CD4-positive, CD25-positive, alpha-beta regulatory T cell (primary cell): ENCODE data around the gene PTPRT. TPM values are rescaled to one million over a fixed set of nuclear protein-coding genes. Genes with fewer than 3 reads are reported as not detected.

Source experiments
- ATAC-seq, 2 donors: fragments of 150-1000 bp; cut with Tn5 transposase; one replicate each; pipeline ENCODE4 v1.10.0; 2021; ENCODE audit warnings: low read depth in 2 of 2, moderate number of reproducible peaks in 2 of 2, moderate library complexity in 1 of 2
- DNase-seq, 3 donors: peaks; one replicate each; pipeline versions ENCODE4 v3.0.0 to v3.0.0-alpha.2; 2012 to 2022; ENCODE audit warnings: mixed read lengths in 1 of 3
- H3K27ac ChIP-seq: one replicate; pipeline ENCODE4 v1.7.0; 2013; ENCODE audit warnings: mild to moderate bottlenecking, low read length; ENCODE audit not compliant: insufficient read depth, poor library complexity, severe bottlenecking
- H3K27me3 ChIP-seq: one replicate; pipeline ENCODE4 v1.7.0; 2013; ENCODE audit warnings: low read length; ENCODE audit not compliant: control insufficient read depth, insufficient read depth
- H3K36me3 ChIP-seq: one replicate; pipeline ENCODE4 v1.7.0; 2013; ENCODE audit warnings: mild to moderate bottlenecking, low read length, moderate library complexity; ENCODE audit not compliant: control insufficient read depth, insufficient read depth
- H3K4me1 ChIP-seq: 2 replicates; pipeline ENCODE4 v1.7.0; 2013; ENCODE audit warnings: mild to moderate bottlenecking, low read length; ENCODE audit not compliant: insufficient read depth, control insufficient read depth, poor library complexity, severe bottlenecking
- H3K4me3 ChIP-seq: one replicate; pipeline ENCODE4 v1.7.0; 2013; ENCODE audit warnings: low read depth, mild to moderate bottlenecking, low read length, moderate library complexity
- H3K9me3 ChIP-seq, 2 experiments: 1 replicate in 1 of 2; 2 replicates in 1 of 2; pipeline ENCODE4 v1.7.0; 2013; ENCODE audit warnings: low read length in 2 of 2, mild to moderate bottlenecking in 1 of 2, moderate library complexity in 1 of 2; ENCODE audit not compliant: control insufficient read depth in 2 of 2
- H3K27ac Mint-ChIP-seq, 3 donors: one replicate each; pipeline ENCODE4 v1.8.0; 2020 to 2022; ENCODE audit warnings: mild to moderate bottlenecking in 3 of 3, mixed read lengths in 3 of 3, moderate library complexity in 2 of 3
- H3K27me3 Mint-ChIP-seq: one replicate; pipeline ENCODE4 v1.8.0; 2022; ENCODE audit warnings: mild to moderate bottlenecking, mixed read lengths
- H3K36me3 Mint-ChIP-seq: one replicate; pipeline ENCODE4 v1.8.0; 2020; ENCODE audit warnings: mixed read lengths
- H3K4me1 Mint-ChIP-seq, 4 donors: one replicate each; pipeline ENCODE4 v1.8.0; 2020 to 2022; ENCODE audit warnings: mixed read lengths in 4 of 4, mild to moderate bottlenecking in 1 of 4
- H3K4me3 Mint-ChIP-seq, 4 donors: one replicate each; pipeline ENCODE4 v1.8.0; 2020 to 2022; ENCODE audit warnings: mild to moderate bottlenecking in 4 of 4, mixed read lengths in 4 of 4, moderate library complexity in 3 of 4
- H3K9me3 Mint-ChIP-seq, 7 donors: one replicate each; pipeline ENCODE4 v1.8.0; 2020 to 2022; ENCODE audit warnings: mixed read lengths in 7 of 7, mild to moderate bottlenecking in 3 of 7, moderate library complexity in 2 of 7
- polyA plus RNA-seq, 4 donors: library from polyadenylated mRNA; unstranded; fragments of 300-500 nt; fragmentation: Illumina TruSeq; gene quantifications; one replicate each; pipeline ENCODE4 v1.2.3, GENCODE V29; 2021
- total RNA-seq: library from RNA; stranded (reverse); gene quantifications from one replicate; pipeline ENCODE4 v1.2.3, GENCODE V29; 2022

The PTPRT gene
- total and polyA plus RNA-seq, 5 donors from 2014 or later: not detected

GRCh38 chr20:42886046-42886445 lies 303.7 kb downstream of the PTPRT start:
- Mint-ChIP-seq H3K9me3 (peaks cover 0 to 8% (median 2%) of the 10 kb centered on the region in 7 donors), H3K27ac (no peak overlapping the region), H3K4me1 (no peaks in the 10 kb centered on the region), H3K27me3 (no peaks in the 10 kb centered on the region), H3K36me3 (no peaks in the 10 kb centered on the region), H3K4me3 (no peak overlapping the region)
- ATAC-seq (no peak), DNase-seq (no peak)
- Histone ChIP-seq H3K36me3 (no peaks in the 10 kb centered on the region), H3K4me1 (no peaks in the 10 kb centered on the region), H3K27me3 (no peaks in the 10 kb centered on the region), H3K27ac (no peak overlapping the region), H3K4me3 (no peak overlapping the region), H3K9me3 (no peaks in the 10 kb centered on the region)

DNA sequence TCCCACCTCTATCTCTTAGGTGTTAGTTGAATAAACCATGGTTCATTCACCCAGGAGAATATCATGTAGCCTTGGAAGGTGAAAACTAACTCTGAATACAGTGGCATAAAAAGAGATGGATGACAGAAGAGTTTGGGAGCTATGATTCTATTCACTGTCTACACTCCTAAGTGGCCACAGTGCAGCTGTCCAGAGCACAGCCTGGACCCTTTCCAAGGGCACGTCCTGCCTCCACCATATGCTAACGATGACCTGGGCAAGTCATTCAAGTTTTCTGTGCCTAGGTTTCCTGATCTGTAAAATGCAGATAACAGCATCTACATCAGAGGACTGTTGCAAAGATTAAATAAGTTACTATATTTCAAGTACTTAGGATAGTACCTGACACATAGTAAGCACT lies 314.1 kb downstream of the PTPRT start:
- H3K4me3 ChIP-seq: no peak overlapping the region
- H3K36me3 Mint-ChIP-seq: no peaks in the 10 kb centered on the region

DNA sequence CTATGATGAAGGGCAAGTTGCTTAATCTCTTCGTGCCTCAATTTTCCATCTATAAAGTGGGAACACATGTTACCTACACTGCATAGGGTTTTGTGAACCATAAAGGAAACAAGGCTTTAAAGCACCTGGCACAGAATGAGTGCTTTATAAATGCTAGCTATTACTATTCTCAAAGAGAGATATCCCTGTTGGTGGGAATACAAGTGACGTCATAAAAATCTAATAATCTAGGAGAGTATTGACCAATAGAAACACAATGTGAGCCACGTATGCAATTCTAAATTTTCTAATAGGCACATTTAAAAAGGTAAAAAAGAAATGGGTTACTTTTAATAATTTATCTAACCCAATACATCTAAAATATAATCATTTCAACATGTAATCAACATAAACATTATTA lies 316.4 kb downstream of the PTPRT start:
- Histone ChIP-seq H3K4me1 (no peaks in the 10 kb centered on the region), H3K27ac (no peak overlapping the region), H3K4me3 (no peak overlapping the region), H3K27me3 (no peaks in the 10 kb centered on the region), H3K9me3 (no peaks in the 10 kb centered on the region), H3K36me3 (no peaks in the 10 kb centered on the region)
- peaks cover 4% of the 10 kb centered on the region for H3K27me3 Mint-ChIP-seq
- no peaks in the 10 kb centered on the region for H3K36me3 Mint-ChIP-seq
- H3K9me3 Mint-ChIP-seq: peaks cover 0 to 3% (median 0%) of the 10 kb centered on the region in 7 donors
- no peaks in the 10 kb centered on the region for H3K4me1 Mint-ChIP-seq
- DNase-seq (no peak), ATAC-seq (no peak)
- no peak overlapping the region for H3K27ac Mint-ChIP-seq
- no peak overlapping the region for H3K4me3 Mint-ChIP-seq

More for the DNA sequence above, 314.1 kb downstream of the PTPRT start:
- Histone ChIP-seq H3K4me1 (no peaks in the 10 kb centered on the region), H3K27ac (no peak overlapping the region), H3K36me3 (no peaks in the 10 kb centered on the region), H3K9me3 (no peaks in the 10 kb centered on the region), H3K27me3 (no peaks in the 10 kb centered on the region)
- H3K4me3 Mint-ChIP-seq: no peak overlapping the region
- peaks cover 4% of the 10 kb centered on the region for H3K27me3 Mint-ChIP-seq
- DNase-seq: no peak
- H3K27ac Mint-ChIP-seq: no peak overlapping the region
- H3K9me3 Mint-ChIP-seq: no peaks in the 10 kb centered on the region
- no peak for ATAC-seq
- H3K4me1 Mint-ChIP-seq: no peaks in the 10 kb centered on the region

DNA sequence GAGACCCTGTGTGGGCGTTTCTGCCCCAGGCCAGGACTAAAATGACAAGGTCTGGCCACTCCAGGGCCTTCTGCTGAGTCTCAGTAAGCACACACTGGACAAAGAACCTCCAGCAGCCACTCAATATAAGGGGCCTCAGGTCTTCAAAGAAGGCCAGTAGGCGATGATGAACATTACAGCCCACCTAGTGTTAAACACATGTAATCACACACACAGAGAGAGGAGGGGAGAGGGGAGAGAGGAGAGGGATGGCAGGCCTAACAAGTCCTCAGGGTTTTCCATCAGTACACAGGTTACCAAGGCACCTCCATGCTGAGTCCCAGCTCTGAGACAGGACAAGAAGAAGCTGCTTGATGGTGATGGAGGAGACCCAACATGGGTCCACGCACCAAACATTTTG lies 325.6 kb downstream of the PTPRT start:
- H3K27me3 ChIP-seq: no peaks in the 10 kb centered on the region
- Mint-ChIP-seq H3K4me1 (no peaks in the 10 kb centered on the region), H3K36me3 (no peaks in the 10 kb centered on the region), H3K4me3 (no peak overlapping the region), H3K27ac (no peak overlapping the region), H3K9me3 (peaks cover 0 to 3% (median 1%) of the 10 kb centered on the region in 7 donors), H3K27me3 (peaks cover 4% of the 10 kb centered on the region)
- DNase-seq (no peak), ATAC-seq (no peak)
- no peak overlapping the region for H3K27ac ChIP-seq
- H3K36me3 ChIP-seq: no peaks in the 10 kb centered on the region
- H3K4me1 ChIP-seq: no peaks in the 10 kb centered on the region
- no peaks in the 10 kb centered on the region for H3K9me3 ChIP-seq
- no peak overlapping the region for H3K4me3 ChIP-seq

DNA sequence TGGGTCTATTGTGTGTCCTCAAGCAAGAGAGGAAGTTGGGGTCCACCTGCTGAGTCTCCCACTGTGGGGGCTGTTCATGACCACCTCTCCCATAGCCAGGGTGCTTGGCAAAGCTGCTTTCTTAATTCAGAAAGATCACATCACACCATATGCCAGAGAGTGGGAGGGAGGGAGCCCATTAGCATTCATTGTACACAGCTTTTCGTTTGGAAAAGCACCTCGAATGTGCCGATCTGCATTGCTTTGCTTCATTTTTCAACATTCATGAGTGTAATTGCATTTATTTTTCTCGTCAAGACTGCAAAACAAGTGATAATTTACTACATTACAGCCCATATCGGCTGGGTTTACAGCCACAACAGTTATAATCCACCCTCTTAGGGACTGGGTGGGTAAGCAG lies 327.3 kb downstream of the PTPRT start:
- Histone ChIP-seq H3K27ac (no peak overlapping the region), H3K4me3 (no peak overlapping the region), H3K36me3 (no peaks in the 10 kb centered on the region), H3K9me3 (no peaks in the 10 kb centered on the region), H3K27me3 (no peaks in the 10 kb centered on the region), H3K4me1 (no peaks in the 10 kb centered on the region)
- H3K9me3 Mint-ChIP-seq: peaks cover 0 to 4% (median 0%) of the 10 kb centered on the region in 7 donors
- no peak overlapping the region for H3K27ac Mint-ChIP-seq
- peaks cover 4% of the 10 kb centered on the region for H3K27me3 Mint-ChIP-seq
- H3K36me3 Mint-ChIP-seq: no peaks in the 10 kb centered on the region
- H3K4me3 Mint-ChIP-seq: no peak overlapping the region
- no peak for DNase-seq
- no peak for ATAC-seq
- H3K4me1 Mint-ChIP-seq: no peaks in the 10 kb centered on the region

DNA sequence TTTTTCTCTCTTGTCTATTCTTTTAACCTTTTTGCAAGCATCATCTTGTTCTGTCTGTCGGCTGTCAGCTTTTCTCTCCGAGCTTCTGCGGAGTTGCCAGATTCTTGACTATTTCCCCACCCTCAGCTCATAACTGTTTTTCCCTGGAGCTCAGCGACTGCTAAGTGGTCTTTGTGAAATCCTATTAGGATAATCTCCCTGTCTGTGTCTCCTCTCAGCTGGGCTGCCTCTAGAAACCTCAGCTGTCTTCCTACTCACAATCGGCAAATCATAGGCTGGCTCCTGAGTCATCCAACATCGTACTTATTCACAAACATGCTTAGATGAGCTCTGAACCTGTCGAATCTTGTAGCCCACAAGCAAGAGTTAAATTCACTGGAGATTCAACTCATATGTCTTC lies 332.3 kb downstream of the PTPRT start:
- Mint-ChIP-seq H3K9me3 (peaks cover 0 to 8% (median 0%) of the 10 kb centered on the region in 7 donors), H3K27me3 (peaks cover 4% of the 10 kb centered on the region), H3K27ac (peak overlapping the region in 1 of 3 donors; percentile 46), H3K4me1 (no peaks in the 10 kb centered on the region), H3K36me3 (no peaks in the 10 kb centered on the region), H3K4me3 (no peak overlapping the region)
- H3K36me3 ChIP-seq: no peaks in the 10 kb centered on the region
- H3K9me3 ChIP-seq: no peaks in the 10 kb centered on the region
- DNase-seq (no peak), ATAC-seq (no peak)
- H3K27ac ChIP-seq: no peak overlapping the region
- no peaks in the 10 kb centered on the region for H3K4me1 ChIP-seq
- H3K4me3 ChIP-seq: no peak overlapping the region
- H3K27me3 ChIP-seq: no peaks in the 10 kb centered on the region

GRCh38 chr20:42855896-42856295 lies 333.8 kb downstream of the PTPRT start:
- H3K36me3 Mint-ChIP-seq: no peaks in the 10 kb centered on the region
- Histone ChIP-seq H3K27ac (no peak overlapping the region), H3K4me3 (no peak overlapping the region), H3K36me3 (no peaks in the 10 kb centered on the region), H3K27me3 (no peaks in the 10 kb centered on the region), H3K9me3 (no peaks in the 10 kb centered on the region), H3K4me1 (no peaks in the 10 kb centered on the region)
- no peak overlapping the region for H3K4me3 Mint-ChIP-seq
- H3K27ac Mint-ChIP-seq: no peak overlapping the region
- no peaks in the 10 kb centered on the region for H3K4me1 Mint-ChIP-seq
- H3K9me3 Mint-ChIP-seq: peaks cover 0 to 8% (median 0%) of the 10 kb centered on the region in 7 donors
- H3K27me3 Mint-ChIP-seq: no peaks in the 10 kb centered on the region
- no peak for ATAC-seq
- no peak for DNase-seq

DNA sequence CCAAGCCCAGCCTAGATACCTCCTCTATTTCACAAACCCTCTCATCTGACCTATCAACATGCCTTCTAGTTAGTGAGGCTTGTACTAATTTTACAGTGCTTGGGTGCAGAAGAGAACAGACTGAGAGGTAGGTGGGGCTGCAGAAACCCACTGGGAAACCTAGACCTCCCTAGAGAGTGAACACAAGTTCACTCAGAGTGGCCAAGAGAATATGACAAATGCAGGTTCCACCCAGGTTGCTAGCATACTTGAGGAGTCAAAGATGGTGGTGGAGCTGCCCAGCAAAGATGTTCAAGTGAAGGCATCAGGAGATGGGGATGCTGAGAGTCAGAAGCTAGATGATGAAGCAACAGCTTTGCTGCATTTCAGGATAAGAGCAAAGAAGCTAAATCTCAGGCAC lies 337.0 kb downstream of the PTPRT start:
- H3K4me3 Mint-ChIP-seq: no peak overlapping the region
- no peak overlapping the region for H3K4me3 ChIP-seq
- no peaks in the 10 kb centered on the region for H3K36me3 ChIP-seq
- no peaks in the 10 kb centered on the region for H3K4me1 ChIP-seq
- ATAC-seq: no peak
- H3K9me3 ChIP-seq: no peaks in the 10 kb centered on the region
- no peaks in the 10 kb centered on the region for H3K36me3 Mint-ChIP-seq
- H3K4me1 Mint-ChIP-seq: no peaks in the 10 kb centered on the region
- H3K27me3 Mint-ChIP-seq: no peaks in the 10 kb centered on the region
- peaks cover 0 to 6% (median 1%) of the 10 kb centered on the region in 7 donors for H3K9me3 Mint-ChIP-seq
- H3K27ac Mint-ChIP-seq: no peak overlapping the region
- no peaks in the 10 kb centered on the region for H3K27me3 ChIP-seq
- no peak for DNase-seq
- H3K27ac ChIP-seq: no peak overlapping the region
